GM21786 (cell line): Measurements from ENCODE around the gene CTDP1.

ENCODE experiments used
- ATAC-seq: cut with Tn5 transposase; IDR thresholded peaks from one replicate; pipeline ENCODE4 v1.9.1; 2021; ENCODE audit not compliant: unreplicated experiment

CTDP1 gene

DNA sequence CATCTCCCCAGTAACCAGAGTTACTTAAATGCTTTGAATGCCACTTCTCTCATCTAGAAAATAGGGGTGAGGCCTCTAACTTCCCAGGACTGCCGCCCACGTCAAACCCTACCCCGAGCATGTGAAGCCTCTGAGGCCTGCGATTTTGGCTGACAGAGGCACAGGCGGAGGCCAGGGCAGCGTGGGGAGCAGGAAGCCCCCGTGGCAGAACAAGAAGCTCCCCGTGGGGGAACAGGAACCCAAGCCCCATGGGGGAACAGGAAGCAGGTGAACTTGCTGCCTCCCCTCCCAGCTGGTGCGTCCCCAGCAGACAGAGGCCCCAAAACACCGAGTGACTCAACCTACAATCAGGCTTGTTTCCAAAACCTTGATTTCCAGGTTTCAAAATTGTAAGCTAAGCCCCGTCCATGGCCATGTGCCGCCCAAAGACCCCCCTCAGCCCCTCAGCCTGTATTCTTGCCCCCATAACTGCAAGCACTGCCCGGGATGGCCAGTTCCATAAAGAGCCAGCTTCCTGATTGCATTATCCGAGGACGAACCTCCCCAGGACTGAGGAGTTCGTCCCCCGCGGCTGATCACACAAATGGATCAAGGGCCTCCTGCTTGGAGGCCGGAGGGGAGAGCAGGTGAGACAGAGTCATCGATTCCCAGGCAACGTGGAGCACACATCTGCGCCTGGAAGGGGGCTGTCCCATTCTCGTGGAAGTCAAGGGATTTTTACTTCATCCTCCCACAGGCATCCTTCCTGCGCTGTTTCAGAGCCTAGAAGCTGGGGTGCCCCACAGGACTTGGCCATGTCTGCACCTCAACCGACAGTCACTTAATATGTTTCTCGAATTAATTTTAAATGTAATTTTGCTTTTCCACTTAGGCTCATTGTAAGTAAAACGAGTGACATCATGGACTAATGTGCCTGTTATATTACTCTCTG, 36.3 kb upstream of the CTDP1 start:
- no peak for ATAC-seq

DNA sequence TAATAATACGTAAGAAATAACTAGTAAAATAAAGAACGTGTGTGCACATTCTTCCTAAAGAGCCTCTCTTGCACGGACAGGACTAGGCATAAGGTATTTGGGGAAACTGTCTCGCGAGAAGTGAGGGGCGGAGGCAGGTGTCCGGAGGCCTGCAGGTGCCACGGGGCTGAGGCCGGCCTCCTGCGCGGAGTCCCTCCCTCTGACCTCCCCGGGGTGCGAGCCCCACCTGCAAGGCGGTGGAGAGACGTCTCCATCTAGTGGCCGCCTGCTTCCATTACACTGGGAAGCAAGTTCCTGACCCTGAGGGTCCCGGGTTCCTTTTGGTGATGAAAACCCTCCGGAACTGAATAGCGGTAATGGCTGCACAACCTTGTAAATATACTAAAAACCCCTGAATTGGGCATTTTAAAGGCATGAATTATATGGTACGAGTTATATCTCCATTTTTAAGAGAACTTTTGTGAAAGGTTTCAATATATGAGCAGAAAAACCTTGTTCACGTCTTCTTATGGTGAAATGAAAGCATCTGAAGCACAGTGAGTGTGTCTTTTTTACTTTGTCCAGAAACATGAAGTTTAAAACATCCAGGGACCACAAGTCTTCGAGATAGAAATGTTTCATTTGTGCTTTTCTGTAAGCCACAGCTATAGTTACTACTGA, 35.5 kb upstream of the CTDP1 start:
- peak; percentile 79 for ATAC-seq

DNA sequence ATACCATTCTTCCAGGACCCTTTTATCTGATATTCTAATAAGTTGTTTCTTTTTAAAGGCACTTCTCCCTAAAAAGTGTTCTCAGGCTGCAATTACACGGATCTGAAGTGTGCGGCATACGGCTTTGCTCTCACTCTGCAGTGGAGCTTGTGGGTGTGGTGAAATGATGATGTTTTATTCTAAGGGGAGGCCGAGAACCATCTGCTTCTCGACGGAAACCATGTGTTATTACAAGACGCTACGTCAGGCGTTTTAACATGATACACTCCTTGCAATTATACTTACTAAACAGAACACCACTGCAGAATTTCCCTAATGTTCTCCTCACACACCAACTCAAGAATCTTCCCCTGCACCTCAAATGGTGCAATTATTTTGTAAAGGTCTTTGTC, 34.9 kb upstream of the CTDP1 start:
- ATAC-seq = no peak

DNA sequence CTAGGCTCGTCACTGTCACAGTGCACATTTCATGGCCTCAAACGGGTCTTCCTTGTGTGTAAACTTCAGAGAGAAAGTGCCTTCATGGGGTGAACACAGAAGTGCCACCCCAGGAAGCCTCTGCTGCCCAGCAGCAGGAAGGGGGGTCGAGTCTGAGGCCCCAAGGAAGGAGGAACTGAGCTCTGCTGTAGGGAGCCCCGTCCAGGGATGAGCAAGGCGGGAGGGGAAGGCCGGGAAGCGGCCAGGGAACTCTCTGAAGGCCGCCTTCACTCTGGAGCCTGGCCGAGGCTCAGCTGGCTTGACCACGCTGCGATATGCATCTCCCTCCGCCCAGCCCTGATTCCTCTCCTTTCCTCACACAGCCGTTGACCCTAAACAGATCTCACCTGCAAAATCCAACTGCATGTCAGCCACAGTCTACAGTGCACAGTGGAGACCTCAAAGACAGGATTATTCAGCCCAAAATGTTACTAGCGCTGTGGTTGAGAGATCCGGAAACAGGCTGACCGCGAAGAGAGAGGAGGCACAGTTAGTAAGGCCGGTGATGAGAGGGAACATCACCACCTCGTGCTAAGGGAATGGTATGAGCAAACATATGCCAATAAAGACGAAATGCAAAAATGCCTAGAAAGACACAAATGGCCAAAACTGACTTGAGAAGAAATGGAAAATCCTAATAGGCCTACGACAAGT, 34.2 kb upstream of the CTDP1 start:
- ATAC-seq = no peak

DNA sequence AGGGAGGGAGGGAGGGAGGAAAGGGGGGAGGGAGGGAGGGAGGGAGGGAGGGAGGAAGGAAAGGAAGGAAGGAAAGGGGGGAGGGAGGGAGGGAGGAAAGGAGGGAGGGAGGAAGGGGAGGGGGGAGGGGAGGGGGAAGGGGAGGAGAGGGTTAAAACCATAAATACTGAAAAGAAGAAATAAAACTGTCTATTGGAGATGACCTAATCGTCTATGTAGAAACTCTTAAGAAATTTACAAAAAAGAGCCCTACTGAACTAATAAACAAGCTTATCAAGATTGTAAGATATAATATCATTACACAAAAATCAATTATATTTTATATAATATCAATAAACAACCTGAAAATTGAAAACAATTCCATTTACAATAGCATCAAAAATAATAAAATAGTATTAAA, 32.3 kb upstream of the CTDP1 start:
- no peak for ATAC-seq

DNA sequence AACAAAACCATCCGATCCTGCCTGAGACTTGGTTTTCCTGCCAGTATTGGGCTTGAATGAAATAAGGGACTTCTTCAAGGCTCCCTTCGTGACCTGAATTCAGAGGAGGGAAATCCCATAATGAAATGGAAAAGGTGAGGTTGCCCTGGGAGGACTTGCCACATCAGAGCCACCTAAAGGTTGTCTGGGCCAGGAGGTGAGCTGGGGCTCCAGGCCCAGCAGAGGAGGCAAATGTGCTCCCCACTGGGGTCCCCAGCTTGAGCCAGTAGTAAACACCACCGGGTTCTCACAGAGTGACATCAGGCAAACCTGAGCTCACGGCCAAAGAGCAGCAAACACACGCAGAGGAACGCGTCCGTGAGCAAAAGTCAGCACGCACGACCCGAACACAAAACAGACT, 28.6 kb upstream of the CTDP1 start:
- no peak for ATAC-seq

DNA sequence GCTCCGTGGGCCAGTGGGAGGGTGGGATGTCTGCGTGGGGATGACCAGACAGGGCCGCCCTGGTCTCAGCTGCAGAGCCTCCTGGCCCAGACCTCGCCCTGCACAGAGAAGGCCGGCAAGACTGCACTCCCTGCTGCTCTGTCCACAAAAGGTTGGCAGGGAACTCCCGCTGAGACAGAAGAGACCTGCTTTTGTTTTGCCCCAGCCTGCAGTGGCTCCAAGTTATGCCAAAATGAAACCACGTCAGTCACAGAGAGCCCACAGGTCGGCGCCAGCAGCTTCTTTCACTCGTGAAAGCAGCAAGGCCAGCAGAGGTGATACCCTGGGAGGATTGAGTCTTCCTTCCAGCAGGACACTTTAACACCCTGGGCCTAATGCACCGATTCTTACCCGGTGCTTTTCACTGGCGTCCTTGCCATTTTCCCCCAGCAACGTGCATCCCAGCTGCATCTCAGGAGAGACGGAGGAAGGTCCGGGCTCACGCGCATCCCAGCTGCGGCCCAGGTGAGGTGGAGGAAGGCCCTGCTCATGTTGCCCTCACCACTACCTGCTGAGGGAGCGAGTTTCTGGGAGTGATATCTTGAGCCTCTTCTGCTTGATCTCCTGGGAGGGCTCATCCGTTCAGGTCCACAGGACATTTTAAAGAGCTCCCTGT, 22.1 kb upstream of the CTDP1 start:
- no peak for ATAC-seq

DNA sequence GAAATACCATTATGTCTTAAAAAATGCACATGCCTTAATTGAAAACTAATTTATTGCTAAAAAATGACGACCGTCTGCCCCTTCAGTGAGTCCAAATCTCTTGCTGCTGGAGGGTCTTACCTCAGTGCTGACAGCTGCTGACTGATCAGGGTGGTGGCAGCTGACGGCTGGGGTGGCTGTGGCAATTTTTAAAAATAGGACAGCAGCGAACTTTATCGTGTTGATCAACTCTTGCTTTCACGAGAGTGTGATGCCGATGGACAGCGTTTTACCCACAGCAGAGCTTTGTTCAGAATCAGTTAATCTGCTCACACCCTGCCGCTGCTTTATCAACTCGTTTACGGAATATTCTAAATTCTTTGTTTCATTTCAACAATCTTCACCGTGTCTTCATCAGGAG, 21.2 kb upstream of the CTDP1 start:
- no peak for ATAC-seq

DNA sequence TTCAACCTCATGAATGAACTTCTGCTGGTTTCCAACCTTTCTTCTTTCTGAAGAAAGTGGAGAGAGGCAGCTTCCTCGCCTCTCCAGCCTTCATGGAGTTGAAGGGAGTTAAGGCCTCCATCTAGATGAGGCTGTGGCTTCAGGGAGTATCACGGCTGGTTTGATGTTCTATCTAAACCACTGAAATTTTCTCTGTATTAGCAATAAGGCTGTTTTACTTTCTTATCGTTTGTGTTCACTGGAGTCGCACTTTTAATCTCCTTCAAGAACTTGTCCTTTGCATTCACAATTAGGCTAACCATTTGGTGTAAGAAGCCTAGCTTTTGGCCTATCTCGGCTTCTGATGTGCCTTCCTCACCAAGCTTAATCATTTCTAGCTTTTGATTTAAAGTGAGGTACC, 19.9 kb upstream of the CTDP1 start:
- ATAC-seq = no peak

DNA sequence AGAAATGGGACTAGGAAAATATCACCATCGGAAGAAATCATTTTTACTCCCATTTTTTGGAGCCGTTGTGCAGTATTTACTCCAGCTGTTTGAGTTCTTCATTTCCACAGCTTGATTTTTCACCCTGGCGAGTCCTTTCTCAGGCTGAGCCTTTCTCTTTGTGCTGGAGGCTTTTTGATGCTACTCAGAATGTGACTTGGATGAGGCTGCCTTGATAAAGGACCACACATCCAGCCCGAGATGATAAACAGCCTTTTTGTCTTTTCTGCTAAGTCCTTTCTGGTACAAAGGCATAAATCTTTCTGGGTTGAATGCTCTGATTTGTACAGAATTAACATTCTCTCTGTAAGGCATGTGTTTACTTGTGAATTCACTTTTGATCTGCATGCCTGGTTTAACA, 17.6 kb upstream of the CTDP1 start:
- ATAC-seq = no peak

DNA sequence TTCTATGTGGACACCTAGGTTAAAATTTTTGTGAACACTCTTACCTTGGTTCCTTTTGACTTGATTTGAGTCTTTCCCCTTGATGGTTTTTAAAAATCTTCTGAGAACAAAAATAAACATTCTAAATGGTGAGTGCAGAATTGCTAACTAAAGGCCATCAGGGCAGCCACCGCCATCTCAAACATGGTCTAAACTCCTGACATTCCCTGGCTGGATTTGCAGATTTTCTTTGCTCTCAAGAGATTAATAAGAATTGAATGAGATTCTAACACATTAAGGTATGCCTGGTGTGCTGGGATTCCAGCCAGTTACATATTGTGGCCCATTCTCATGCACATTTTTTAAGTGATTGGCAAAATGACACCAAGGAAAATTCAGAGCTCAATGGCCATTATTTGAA, 17.2 kb upstream of the CTDP1 start:
- ATAC-seq = no peak

DNA sequence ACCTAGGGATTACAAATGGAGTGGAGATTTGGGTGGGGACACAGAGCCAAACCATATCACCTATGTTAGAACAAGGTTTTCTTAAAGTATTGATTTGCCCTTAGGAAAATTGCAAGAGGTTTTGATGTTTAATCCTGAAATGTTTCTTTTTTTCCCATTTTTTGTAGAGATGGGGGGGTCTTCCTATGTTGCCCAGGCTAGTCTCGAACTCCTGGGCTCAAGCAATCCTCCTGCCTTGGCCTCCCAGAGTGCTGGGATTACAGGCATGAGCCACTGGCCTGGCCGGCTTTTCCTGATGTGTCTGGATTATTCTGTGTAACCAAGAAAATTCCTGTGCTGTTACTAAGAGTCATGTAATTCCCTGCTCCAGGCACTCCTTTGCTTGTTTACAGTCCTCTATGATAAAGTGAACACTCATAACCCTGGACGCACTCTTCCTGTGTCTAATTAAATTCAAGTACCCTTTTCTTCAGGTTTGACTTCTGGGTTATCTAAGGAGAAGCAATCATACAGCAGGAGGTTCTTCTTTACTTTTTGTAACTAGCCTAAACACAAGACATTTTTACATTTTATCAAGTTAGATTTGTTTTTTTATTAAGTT, 15.0 kb upstream of the CTDP1 start:
- ATAC-seq = no peak

DNA sequence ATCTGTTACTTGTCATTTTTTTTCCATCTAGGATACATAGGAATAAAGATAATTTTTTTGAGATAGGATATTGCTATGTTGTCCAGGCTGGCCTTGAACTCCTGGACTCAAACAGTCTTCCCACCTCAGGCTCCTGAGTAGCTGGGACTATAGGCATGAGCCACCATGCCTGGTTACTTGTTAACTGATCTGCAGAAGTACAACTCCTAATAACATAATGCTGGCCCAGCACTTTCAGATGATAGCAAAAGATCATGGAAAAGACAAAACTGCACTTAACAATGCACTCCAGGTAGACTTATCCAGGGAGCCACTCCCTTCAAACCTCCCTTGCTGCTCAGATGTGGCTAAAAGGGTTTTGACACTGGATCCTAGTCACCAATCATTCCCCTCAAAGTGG, 11.4 kb upstream of the CTDP1 start:
- no peak for ATAC-seq

DNA sequence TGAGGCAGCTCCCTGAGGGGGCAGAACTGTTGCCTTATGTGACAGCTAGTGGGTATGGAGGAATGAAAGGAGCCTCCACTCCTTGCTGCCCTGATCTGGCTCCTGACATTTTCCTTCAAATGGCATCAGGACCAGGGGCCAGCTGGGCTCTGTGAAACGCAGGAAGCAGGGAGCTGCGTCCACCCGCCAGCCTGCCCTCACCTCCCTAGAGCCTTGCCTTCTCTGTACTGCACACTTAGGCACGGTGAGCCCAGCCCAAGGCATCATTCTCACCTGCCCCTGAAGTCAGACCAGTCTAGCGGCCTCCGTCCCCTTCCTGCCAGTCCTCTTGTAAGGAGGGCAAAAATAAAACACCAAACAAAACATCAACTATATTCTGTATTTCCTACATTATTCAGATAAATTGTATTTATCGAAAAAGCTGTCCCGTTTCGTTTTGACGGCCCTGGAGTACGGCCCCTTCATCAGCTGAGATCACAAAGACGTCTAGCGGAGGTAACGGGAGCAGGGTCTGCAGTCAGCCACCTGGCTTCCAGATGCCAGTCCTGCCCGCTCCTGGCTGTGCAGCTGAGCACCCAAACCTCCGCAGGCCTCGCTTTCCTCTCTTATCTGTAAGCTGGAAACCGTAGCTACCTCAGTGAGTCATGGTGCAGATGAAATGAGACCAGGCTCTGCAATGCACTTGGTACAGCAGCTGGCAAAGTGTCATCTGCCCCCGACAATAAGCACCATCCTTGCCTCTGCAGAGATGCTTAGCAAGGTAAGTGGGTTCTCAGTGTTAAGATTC, 6.9 kb upstream of the CTDP1 start:
- no peak for ATAC-seq

DNA sequence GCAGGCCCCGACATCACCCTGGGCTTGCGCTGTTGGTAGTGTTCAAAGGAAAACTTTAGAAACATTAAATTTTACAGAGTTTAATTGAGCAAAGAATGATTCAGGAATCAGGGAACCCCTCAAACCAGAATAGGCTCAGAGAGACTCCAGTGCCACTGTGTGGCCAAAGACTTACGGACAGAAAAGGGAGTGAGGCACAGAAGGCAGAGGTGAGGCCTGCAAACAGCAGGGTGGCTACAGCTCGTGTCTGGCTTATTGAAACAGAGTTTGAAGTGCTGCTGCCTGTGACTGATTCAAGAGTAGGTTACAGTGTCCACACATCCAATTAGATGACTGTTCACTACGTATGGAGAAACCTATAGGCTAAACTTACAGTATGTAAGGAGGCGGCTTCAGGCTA, 2.4 kb upstream of the CTDP1 start:
- no peak for ATAC-seq

DNA sequence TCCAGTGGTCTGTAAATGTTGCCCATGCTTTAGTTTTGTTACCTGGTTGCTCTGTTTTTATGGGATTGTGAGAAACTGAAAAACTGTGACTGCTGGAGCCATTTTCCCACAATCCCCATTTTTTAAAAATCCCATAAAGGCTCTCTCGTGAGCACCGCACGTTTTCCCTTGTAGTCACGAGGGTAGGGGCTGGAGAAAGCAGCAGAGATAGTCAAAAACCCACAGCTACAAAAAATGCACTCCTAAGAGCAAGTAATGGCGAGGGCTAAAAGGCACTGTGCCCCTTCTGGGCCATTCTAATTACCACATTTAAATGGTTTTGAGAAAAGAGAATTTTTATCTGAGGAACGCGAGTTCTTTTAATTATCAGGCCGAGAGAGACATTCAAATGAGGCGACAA, 1.8 kb upstream of the CTDP1 start:
- ATAC-seq = no peak

DNA sequence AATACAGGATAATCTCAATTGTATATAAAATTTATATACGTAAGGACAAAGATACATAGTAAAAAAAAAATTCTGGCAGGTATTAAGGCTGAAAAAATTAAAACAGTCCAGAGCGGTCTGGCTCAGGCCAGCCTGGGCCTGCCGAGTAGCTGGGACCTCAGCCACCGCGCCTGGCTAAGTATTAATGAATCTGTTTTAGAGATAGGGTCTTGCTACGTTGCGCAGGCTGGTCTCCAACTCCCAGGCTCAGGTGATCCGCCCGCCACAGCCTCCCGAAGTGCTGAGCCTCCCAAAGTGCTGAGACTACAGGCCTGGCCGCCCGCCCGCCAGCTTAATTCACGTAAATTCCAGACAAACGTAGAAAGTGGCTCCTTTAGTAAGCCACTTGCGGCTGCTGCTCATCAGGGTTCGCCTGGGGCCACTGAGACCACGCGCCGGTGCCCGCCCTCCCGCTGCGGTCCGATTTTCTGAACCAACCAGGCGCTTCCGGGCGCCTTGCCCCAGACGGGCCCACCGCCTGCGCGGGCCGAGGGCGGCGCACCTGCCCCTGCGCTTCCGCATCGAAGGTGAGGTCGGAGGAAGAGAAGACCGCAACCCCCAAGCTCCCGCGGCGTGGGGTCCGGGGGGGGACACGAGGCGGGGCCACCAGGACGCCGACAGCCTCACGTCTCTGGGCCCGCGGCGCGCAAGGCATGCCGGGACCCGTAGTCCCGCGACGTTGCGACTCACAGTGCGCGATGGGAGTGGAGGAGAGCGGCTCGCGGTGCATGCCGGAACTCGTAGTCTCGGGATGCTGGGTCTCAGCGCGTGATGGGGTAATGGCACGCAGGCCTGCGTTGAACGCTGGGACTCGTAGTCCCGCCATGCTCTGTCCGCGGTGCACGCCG, 695 bp upstream of the CTDP1 start:
- peak; percentile 94 for ATAC-seq

DNA sequence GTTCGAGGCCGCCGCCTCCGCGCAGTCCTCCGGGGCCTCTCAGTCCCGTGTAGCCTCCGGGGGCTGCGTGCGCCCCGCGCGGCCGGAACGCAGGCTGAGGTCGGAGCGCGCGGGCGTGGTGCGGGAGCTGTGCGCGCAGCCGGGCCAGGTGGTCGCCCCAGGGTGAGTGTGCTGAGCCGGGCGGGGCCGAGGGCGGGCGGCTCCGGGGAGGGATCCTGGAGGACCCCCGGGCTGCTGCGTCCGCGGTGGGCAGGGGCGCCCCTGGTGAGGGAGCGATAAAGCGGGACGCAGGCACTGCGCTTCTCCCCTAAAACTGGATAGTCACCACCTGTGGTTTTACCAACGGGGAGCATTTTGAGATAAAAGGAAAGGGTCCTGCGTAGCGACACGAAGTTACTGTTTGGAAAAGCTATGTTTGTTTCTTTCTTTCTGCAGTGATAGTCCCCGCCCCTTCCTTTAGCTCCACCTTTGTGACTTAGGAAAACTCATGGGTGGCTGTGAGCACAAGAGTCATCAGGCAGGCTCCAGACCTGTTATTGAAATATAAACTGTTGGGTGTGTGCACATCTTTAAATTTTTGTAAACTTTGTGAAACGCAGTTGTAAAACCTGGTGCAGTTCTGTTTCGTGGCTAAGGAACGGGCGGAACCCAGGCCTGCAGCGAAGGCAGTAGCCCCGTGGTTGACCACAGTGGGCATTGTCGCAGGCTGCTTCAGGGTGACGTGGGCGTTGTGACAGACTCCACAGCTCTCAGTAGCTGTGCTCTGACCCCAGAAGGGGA, 687 bp downstream of the CTDP1 start:
- ATAC-seq = no peak
